ENCODE data around the gene SCAF8.
"Not testable (repeated sequence)": the region's sequence is repeated elsewhere in the genome, so short reads cannot be mapped to it uniquely, and the experiment has no call there.

The SCAF8 gene

DNA sequence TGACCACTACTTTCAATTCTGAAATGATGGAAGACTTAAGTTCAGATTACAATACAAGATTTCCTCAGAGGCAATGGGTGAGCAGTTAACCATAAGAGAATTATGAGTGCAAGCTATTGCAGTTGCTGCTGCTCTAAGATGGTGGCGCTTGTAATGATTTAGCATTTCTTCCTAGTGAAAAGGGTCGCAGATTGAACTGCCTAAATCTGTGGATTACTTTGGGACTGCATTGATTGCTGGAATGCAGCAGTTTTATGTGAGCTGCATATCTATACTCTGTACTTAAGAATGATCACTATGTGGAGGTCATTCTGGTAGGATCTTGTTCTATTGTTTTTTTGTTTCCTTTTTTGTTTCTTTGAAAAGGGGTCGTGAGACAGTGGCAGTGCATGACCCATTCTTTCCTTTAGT, 5.3 kb downstream of the SCAF8 start:
- Histone ChIP-seq H3K36me3 (replicated peaks) (peaks cover 5% of the 10 kb centered on the region), H3K27me3 (replicated peaks) (no peaks in the 10 kb centered on the region), H3K27ac (peak overlapping the region; percentile 4), H3K4me3 (ENCODE audit: low read depth, low read length) (no peak overlapping the region)
- in situ Hi-C loops (cut with HindIII; ENCODE audit: low pct_ligation_motif_present, low sequenced_read_pairs) = no loop called here
- TF ChIP-seq, protein P1, sequence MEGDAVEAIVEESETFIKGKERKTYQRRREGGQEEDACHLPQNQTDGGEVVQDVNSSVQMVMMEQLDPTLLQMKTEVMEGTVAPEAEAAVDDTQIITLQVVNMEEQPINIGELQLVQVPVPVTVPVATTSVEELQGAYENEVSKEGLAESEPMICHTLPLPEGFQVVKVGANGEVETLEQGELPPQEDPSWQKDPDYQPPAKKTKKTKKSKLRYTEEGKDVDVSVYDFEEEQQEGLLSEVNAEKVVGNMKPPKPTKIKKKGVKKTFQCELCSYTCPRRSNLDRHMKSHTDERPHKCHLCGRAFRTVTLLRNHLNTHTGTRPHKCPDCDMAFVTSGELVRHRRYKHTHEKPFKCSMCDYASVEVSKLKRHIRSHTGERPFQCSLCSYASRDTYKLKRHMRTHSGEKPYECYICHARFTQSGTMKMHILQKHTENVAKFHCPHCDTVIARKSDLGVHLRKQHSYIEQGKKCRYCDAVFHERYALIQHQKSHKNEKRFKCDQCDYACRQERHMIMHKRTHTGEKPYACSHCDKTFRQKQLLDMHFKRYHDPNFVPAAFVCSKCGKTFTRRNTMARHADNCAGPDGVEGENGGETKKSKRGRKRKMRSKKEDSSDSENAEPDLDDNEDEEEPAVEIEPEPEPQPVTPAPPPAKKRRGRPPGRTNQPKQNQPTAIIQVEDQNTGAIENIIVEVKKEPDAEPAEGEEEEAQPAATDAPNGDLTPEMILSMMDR (IDR thresholded peaks at IDR 0.05; ENCODE audit: low read depth, low read length, missing control alignments) = no peak
- DNase-seq = no peak

DNA sequence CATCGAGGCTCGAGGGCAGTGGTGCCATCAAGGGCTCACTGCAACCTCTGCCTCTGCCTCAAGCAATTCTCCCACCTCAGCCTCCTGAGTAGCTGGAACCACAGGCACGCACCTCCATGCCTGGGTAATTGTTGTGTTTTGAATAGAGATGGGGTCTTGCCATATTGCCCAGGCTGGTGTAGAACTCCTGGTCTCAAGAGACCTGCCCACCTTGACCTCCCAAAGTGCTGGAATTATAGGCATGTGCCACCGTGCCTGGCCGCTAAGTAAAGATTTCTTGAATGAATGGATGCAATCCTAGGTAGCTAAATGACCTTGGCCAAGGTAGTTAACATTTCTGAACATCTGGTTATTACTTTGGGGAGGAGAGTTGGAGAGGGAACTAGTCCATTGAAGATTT, 7.4 kb downstream of the SCAF8 start:
- in situ Hi-C loops (cut with HindIII; ENCODE audit: low pct_ligation_motif_present, low sequenced_read_pairs) = no loop called here
- Histone ChIP-seq H3K27me3 (replicated peaks) (no peaks in the 10 kb centered on the region), H3K4me3 (ENCODE audit: low read depth, low read length) (no peak overlapping the region), H3K27ac (no peak overlapping the region), H3K36me3 (replicated peaks) (peaks cover 3% of the 10 kb centered on the region)
- no peak for DNase-seq
- TF ChIP-seq, protein P1 (IDR thresholded peaks at IDR 0.05; ENCODE audit: low read depth, low read length, missing control alignments) = no peak

DNA sequence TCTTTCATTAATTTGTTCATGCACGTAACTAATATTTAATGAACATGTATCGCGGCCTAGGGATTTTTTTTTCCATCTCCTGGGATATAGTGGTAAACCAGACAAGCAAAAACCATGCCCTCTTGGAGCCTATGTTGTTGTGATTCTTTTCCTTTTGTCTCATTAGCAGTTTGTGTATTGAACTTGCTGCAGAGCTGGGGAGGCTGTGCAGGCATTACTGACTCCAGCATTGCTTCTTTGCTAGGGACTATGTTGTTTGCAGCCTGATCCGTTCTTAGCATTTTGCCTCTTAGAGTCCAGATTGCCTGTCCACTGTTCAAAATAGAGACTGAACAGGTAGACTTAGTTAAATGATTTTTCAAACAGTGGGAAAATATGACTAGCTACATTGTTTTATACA, 9.7 kb downstream of the SCAF8 start:
- TF ChIP-seq, protein P1 (IDR thresholded peaks at IDR 0.05; ENCODE audit: low read depth, low read length, missing control alignments) = no peak
- in situ Hi-C loops (cut with HindIII; ENCODE audit: low pct_ligation_motif_present, low sequenced_read_pairs) = no loop called here
- Histone ChIP-seq H3K27ac (no peak overlapping the region), H3K4me3 (ENCODE audit: low read depth, low read length) (no peak overlapping the region), H3K27me3 (replicated peaks) (no peaks in the 10 kb centered on the region), H3K36me3 (replicated peaks) (peaks cover 3% of the 10 kb centered on the region)
- DNase-seq = no peak

DNA sequence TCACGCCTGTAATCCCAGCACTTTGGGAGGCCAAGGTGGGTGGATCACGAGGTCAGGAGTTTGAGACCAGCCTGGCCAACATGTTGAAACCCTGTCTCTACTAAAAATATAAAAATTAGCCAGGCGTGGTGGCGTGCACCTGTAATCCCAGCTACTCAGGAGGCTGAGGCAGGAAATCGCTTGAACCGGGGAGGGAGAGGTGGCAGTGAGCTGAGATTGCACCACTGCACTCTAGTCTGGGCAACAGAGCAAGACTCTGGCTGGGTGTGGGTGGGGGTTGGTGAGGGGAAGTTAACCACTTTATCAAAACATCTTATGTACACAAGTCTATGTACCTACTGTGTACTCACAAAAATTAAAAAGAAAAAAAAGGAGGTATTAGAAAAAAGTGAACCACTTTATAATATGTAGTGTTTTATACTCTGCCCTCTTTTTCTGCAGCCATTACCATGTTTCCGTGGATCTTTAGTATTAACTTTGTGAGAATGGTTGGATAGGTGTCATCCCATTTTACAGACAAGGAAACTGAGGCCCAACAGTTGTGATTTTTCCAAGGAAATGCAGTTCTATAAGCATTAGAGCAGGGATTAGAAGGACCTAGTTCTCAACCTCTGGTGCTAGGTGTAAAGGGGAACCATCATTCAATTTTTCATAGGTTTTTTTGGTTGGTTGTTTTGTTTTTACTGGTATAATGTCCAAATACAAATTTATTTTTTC, 11.0 kb downstream of the SCAF8 start:
- H3K27ac ChIP-seq; H3K4me3 ChIP-seq (ENCODE audit: low read depth, low read length); H3K27me3 ChIP-seq (replicated peaks); DNase-seq; H3K36me3 ChIP-seq (replicated peaks); in situ Hi-C loops (cut with HindIII; ENCODE audit: low pct_ligation_motif_present, low sequenced_read_pairs): not testable (repeated sequence)

DNA sequence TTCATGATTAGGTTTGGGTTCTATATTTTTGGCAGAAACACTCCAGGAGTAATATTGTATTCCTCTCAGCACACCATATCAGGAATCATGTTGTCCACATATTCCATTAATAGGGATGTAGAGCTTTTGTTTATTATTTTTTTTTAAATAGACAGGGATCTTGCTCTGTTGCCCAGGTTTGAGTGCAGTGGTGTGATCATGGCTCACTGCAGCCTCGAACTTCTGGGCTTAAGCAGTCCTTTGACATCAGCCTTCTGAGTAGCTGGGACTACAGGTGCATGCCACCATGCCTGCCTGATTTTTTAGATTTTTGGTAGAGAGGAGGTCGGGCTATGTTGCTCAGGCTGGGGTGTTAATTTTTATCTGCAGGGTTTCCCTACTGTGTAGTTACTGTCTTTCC, 12.0 kb downstream of the SCAF8 start:
- Histone ChIP-seq H3K27me3 (replicated peaks) (no peaks in the 10 kb centered on the region), H3K4me3 (ENCODE audit: low read depth, low read length) (no peak overlapping the region), H3K36me3 (replicated peaks) (peaks cover 3% of the 10 kb centered on the region), H3K27ac (no peak overlapping the region)
- in situ Hi-C loops (cut with HindIII; ENCODE audit: low pct_ligation_motif_present, low sequenced_read_pairs) = no loop called here
- DNase-seq = no peak
- TF ChIP-seq, protein P1 (IDR thresholded peaks at IDR 0.05; ENCODE audit: low read depth, low read length, missing control alignments) = no peak

DNA sequence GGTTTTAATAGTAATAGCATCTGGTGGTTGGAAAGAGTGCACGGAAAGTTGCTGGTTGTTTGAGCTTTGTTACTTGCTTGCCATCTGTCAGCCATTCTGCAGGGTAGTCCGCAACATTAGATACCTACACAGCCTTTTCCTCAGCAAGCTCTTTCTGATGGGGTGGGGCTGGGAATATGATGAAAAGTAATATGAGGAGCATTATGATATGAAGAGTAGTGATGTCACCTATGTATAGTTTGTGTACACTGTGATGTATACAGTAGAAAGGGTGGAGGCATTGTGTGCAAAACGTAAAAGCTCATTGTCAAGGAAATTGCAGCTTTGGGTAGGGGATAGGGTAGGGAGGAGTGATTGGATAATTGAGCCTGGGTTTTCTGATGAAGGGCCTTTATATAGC, 16.1 kb downstream of the SCAF8 start:
- no peak overlapping the region for H3K27ac ChIP-seq
- in situ Hi-C loops (cut with HindIII; ENCODE audit: low pct_ligation_motif_present, low sequenced_read_pairs) = no loop called here
- no peaks in the 10 kb centered on the region for H3K36me3 ChIP-seq (replicated peaks)
- TF ChIP-seq, protein P1 (IDR thresholded peaks at IDR 0.05; ENCODE audit: low read depth, low read length, missing control alignments) = no peak
- DNase-seq = no peak
- H3K4me3 ChIP-seq (ENCODE audit: low read depth, low read length) = no peak overlapping the region
- no peaks in the 10 kb centered on the region for H3K27me3 ChIP-seq (replicated peaks)

Data from brain microvascular endothelial cell (primary cell).